ENCODE measurements around the gene KDM6A. TPM values are rescaled to one million over a fixed set of nuclear protein-coding genes. Genes with fewer than 3 reads are reported as not detected.

KDM6A gene
- total RNA-seq, 1 experiment from 2014 or later: 21.0 TPM

DNA sequence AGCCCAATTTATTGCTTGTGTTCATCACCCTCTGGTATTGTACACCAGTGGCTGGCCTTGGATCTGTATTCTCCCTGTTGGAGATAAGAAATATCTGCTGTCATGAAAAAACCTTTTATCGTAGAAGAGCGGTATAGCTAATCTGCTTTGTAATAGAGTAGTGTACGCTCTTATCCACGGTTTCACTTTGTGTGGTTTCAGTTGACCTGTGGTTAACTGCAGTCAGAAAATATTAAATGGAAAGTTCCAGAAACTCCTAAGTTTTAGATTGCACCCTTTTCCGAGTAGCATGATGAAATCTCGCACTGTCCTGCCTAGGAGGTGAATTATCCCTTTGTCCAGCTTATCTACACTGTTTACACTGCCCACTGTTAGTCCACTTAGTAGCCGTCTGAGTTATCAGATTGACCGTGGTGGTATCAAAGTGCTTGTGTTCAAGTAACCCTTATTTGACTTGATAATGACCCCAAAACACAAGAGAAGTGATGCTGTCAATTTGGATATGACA lies 42.4 kb downstream of the KDM6A start:
- Histone ChIP-seq H3K79me2 (ENCODE audit: insufficient read depth, low read length) (peaks cover 82% of the 10 kb centered on the region), H3K9me2 (ENCODE audit: insufficient read depth) (no peaks in the 10 kb centered on the region), H3K4me1 (ENCODE audit: control insufficient read depth in 1 of 2, insufficient read depth in 2 of 2, low read length in 2 of 2) (peaks cover 3 to 6% of the 10 kb centered on the region in 2 experiments; a peak in 2 of 4 replicates), H3K4me3 (replicated peaks in 1 of 2; ENCODE audit: low read depth in 1 of 2, low read length in 2 of 2) (no peak overlapping the region), H3K9me3 (ENCODE audit: control insufficient read depth in 1 of 2, insufficient read depth in 1 of 2, low read depth in 1 of 2, low read length in 2 of 2) (no peaks in the 10 kb centered on the region), H3K27me3 (ENCODE audit: insufficient read depth, low read length) (no peaks in the 10 kb centered on the region), H3K4me2 (ENCODE audit: low read length) (no peak overlapping the region), H2AFZ (ENCODE audit: low read depth, low read length, poor library complexity, severe bottlenecking) (no peak overlapping the region), H3K9ac (ENCODE audit: low read length) (no peak overlapping the region), H4K20me1 (ENCODE audit: insufficient read depth) (peaks cover 4% of the 10 kb centered on the region; the same call in 1 of the 2 replicates), H3K36me3 (ENCODE audit: control insufficient read depth in 1 of 2, insufficient read depth in 2 of 2, low read length in 2 of 2) (no peaks in the 10 kb centered on the region), H3K27ac (ENCODE audit: low read depth, low read length) (no peak overlapping the region)
- CTCF ChIA-PET: no interaction called here
- POLR2A ChIA-PET: no interaction called here
- intact Hi-C loops (cut with micrococcal nuclease): no loop called here
- no peak for TF ChIP-seq RAD21 (IDR thresholded peaks at IDR 0.05; ENCODE audit: low read depth)
- no peak for TF ChIP-seq CEBPB (IDR thresholded peaks at IDR 0.05; ENCODE audit: low read depth)
- TF ChIP-seq MAX (IDR thresholded peaks at IDR 0.05): no peak
- no peak for TF ChIP-seq REST (IDR thresholded peaks at IDR 0.05; ENCODE audit: low read depth)
- no peak for TF ChIP-seq ZFX (IDR thresholded peaks at IDR 0.05)
- no peak for TF ChIP-seq JUND (IDR thresholded peaks at IDR 0.05)
- TF ChIP-seq ELF1 (IDR thresholded peaks at IDR 0.05; ENCODE audit: borderline replicate concordance, low read depth): no peak
- no peak for TF ChIP-seq CTCF (IDR thresholded peaks at IDR 0.05 in 2 of 3, conservative IDR thresholded peaks at IDR 0.05 in 1 of 3; ENCODE audit: borderline replicate concordance in 1 of 3, insufficient read depth in 1 of 3, low read depth in 2 of 3, low read length in 2 of 3)
- no peak for TF ChIP-seq CBX3 (IDR thresholded peaks at IDR 0.05; ENCODE audit: low read depth)
- TF ChIP-seq POLR2AphosphoS5 (IDR thresholded peaks at IDR 0.05; ENCODE audit: low read depth, low read length): no peak
- no peak for TF ChIP-seq ZNF274 (IDR thresholded peaks at IDR 0.05; ENCODE audit: low read depth, low read length)
- no peak for TF ChIP-seq TCF7L2 (IDR thresholded peaks at IDR 0.05; ENCODE audit: borderline replicate concordance, extremely low read depth, insufficient read depth, insufficient read length)
- no peak for TF ChIP-seq YY1 (IDR thresholded peaks at IDR 0.05; ENCODE audit: extremely low read depth, insufficient replicate concordance, low read depth, low read length)
- no peak for TF ChIP-seq SRF (IDR thresholded peaks at IDR 0.05; ENCODE audit: low read depth)
- TF ChIP-seq EGR1 (IDR thresholded peaks at IDR 0.05; ENCODE audit: low read depth): no peak
- no peak for TF ChIP-seq SIN3A (IDR thresholded peaks at IDR 0.05; ENCODE audit: low read depth)
- TF ChIP-seq POLR2A (IDR thresholded peaks at IDR 0.05; ENCODE audit: borderline replicate concordance, extremely low read depth, insufficient read depth, insufficient read length): no peak
- TF ChIP-seq SP1 (IDR thresholded peaks at IDR 0.05; ENCODE audit: low read depth): no peak
- no peak for DNase-seq (ENCODE audit: low read depth, low spot score)
- RAD21 ChIA-PET (ENCODE audit: low non-redundant PET in 1 of 2, low total read pairs in 2 of 2, uncharacterized antibody in 2 of 2, unreplicated experiment in 2 of 2): no interaction called here
- no TSS peak for BruUV-seq (replicated peaks)
- no peak for ATAC-seq

Data from HCT116 (cell line).